Measurements from ENCODE around the gene MYBPHL. TPM values are rescaled to one million over a fixed set of nuclear protein-coding genes. Genes with fewer than 3 reads are reported as not detected.

MYBPHL gene
- total and polyA plus RNA-seq, 2 of the 13 experiments (the other 11 are each of a cell fraction or from before 2014, with no cell fraction given), result 3.7 to 3.8 TPM

DNA sequence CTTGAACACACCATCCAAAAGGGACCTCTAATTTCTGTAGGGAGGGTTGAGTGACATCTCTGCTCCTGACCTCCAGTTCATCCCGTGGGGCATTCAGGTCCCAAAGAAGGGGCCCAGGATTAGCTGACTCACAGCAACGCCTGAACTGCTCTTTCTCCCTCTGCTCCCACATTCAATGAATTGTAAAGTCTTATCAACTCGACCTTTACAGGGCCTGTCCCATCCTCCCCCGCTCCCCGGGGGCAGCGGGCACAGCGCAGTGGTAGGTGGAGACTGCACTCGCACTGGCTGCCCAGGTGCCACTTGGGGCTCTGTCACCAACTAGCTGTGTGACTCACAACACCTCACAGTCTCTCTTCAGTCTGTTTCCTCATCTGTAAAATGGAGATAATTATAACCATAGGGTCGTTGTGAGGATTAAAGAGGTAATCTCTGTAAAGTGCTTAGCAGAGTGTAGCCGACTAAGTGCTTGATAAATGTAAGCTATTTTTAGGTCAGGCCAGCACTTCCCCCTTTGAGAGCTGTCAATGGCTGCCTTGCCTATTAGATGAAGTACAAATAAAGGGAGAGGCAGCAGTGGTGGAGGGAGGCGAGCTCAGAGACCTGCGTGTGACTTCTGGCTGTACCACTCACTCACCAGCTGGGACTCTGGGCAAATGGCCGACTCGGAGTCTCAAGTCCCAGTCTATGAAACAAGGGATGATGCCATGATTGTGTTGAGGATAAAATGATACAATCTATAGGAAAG, 637 bp upstream of the MYBPHL start (continued):
- TF ChIP-seq, protein P1, sequence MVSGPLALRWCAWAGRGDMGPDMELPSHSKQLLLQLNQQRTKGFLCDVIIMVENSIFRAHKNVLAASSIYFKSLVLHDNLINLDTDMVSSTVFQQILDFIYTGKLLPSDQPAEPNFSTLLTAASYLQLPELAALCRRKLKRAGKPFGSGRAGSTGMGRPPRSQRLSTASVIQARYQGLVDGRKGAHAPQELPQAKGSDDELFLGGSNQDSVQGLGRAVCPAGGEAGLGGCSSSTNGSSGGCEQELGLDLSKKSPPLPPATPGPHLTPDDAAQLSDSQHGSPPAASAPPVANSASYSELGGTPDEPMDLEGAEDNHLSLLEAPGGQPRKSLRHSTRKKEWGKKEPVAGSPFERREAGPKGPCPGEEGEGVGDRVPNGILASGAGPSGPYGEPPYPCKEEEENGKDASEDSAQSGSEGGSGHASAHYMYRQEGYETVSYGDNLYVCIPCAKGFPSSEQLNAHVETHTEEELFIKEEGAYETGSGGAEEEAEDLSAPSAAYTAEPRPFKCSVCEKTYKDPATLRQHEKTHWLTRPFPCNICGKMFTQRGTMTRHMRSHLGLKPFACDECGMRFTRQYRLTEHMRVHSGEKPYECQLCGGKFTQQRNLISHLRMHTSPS (CRISPR knock-in tag; IDR thresholded peaks at IDR 0.05; ENCODE audit: low read depth), result peak; percentile 40; the same call in 1 of the 2 replicates
- TF ChIP-seq U2AF2 (IDR thresholded peaks at IDR 0.05; ENCODE audit: low read depth, low read length), result no peak
- no peak for TF ChIP-seq ZNF44 (CRISPR knock-in tag; IDR thresholded peaks at IDR 0.05)
- TF ChIP-seq, protein P2, sequence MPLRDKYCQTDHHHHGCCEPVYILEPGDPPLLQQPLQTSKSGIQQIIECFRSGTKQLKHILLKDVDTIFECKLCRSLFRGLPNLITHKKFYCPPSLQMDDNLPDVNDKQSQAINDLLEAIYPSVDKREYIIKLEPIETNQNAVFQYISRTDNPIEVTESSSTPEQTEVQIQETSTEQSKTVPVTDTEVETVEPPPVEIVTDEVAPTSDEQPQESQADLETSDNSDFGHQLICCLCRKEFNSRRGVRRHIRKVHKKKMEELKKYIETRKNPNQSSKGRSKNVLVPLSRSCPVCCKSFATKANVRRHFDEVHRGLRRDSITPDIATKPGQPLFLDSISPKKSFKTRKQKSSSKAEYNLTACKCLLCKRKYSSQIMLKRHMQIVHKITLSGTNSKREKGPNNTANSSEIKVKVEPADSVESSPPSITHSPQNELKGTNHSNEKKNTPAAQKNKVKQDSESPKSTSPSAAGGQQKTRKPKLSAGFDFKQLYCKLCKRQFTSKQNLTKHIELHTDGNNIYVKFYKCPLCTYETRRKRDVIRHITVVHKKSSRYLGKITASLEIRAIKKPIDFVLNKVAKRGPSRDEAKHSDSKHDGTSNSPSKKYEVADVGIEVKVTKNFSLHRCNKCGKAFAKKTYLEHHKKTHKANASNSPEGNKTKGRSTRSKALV (CRISPR knock-in tag; IDR thresholded peaks at IDR 0.05), result no peak
- TF ChIP-seq, protein P3, sequence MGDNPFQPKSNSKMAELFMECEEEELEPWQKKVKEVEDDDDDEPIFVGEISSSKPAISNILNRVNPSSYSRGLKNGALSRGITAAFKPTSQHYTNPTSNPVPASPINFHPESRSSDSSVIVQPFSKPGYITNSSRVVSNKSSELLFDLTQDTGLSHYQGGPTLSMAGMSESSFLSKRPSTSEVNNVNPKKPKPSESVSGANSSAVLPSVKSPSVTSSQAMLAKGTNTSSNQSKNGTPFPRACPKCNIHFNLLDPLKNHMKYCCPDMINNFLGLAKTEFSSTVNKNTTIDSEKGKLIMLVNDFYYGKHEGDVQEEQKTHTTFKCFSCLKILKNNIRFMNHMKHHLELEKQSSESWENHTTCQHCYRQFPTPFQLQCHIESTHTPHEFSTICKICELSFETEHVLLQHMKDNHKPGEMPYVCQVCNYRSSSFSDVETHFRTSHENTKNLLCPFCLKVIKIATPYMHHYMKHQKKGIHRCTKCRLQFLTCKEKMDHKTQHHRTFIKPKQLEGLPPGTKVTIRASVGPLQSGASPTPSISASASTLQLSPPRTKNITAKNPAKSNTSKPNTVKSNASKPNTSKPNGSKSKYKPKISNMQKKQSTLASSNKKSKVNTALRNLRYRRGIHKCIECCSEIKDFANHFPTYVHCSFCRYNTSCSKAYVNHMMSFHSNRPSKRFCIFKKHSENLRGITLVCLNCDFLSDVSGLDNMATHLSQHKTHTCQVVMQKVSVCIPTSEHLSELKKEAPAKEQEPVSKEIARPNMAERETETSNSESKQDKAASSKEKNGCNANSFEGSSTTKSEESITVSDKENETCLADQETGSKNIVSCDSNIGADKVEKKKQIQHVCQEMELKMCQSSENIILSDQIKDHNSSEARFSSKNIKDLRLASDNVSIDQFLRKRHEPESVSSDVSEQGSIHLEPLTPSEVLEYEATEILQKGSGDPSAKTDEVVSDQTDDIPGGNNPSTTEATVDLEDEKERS (CRISPR knock-in tag; IDR thresholded peaks at IDR 0.05), result 0 out of 2 replicates have a peak, but pooled peaks have one; percentile 7
- no peak for TF ChIP-seq ISX (CRISPR knock-in tag; conservative IDR thresholded peaks at IDR 0.05)
- TF ChIP-seq, protein P4, sequence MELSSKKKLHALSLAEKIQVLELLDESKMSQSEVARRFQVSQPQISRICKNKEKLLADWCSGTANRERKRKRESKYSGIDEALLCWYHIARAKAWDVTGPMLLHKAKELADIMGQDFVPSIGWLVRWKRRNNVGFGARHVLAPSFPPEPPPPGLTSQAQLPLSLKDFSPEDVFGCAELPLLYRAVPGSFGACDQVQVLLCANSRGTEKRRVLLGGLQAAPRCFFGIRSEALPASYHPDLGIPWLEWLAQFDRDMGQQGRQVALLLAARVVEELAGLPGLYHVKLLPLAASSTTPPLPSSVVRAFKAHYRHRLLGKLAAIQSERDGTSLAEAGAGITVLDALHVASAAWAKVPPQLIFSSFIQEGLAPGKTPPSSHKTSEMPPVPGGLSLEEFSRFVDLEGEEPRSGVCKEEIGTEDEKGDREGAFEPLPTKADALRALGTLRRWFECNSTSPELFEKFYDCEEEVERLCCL (CRISPR knock-in tag; IDR thresholded peaks at IDR 0.05; ENCODE audit: borderline replicate concordance), result no peak
- TF ChIP-seq ZNF567 (CRISPR knock-in tag; IDR thresholded peaks at IDR 0.05; ENCODE audit: borderline replicate concordance), result no peak
- no peak for TF ChIP-seq PHF8 (CRISPR knock-in tag; IDR thresholded peaks at IDR 0.05)
- TF ChIP-seq RCOR2 (CRISPR knock-in tag; IDR thresholded peaks at IDR 0.05), result no peak
- no peak for TF ChIP-seq JUNB (CRISPR knock-in tag; IDR thresholded peaks at IDR 0.05; ENCODE audit: borderline replicate concordance)
- no peak for TF ChIP-seq JUND (CRISPR knock-in tag; IDR thresholded peaks at IDR 0.05)
- TF ChIP-seq FIP1L1 (IDR thresholded peaks at IDR 0.05; ENCODE audit: borderline replicate concordance, insufficient read depth, low read depth, low read length), result no peak
- TF ChIP-seq, protein P5, sequence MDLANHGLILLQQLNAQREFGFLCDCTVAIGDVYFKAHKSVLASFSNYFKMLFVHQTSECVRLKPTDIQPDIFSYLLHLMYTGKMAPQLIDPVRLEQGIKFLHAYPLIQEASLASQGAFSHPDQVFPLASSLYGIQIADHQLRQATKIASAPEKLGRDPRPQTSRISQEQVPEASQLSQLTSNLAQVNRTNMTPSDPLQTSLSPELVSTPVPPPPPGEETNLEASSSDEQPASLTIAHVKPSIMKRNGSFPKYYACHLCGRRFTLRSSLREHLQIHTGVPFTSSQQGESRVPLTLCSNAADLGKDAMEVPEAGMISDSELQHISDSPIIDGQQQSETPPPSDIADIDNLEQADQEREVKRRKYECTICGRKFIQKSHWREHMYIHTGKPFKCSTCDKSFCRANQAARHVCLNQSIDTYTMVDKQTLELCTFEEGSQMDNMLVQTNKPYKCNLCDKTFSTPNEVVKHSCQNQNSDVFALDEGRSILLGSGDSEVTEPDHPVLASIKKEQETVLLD (CRISPR knock-in tag; IDR thresholded peaks at IDR 0.05; ENCODE audit: low read depth), result no peak
- TF ChIP-seq PLRG1 (conservative IDR thresholded peaks at IDR 0.05), result no peak
- no peak for TF ChIP-seq FOXC1 (CRISPR knock-in tag; IDR thresholded peaks at IDR 0.05; ENCODE audit: borderline replicate concordance)
- TF ChIP-seq POLR2G (IDR thresholded peaks at IDR 0.05; ENCODE audit: low read depth, low read length), result peak; percentile 37; the same call in 1 of the 2 replicates
- TF ChIP-seq NR1H2 (CRISPR knock-in tag; IDR thresholded peaks at IDR 0.05; ENCODE audit: borderline replicate concordance, low read depth), result no peak
- TF ChIP-seq ZNF792 (CRISPR knock-in tag; IDR thresholded peaks at IDR 0.05), result no peak
- TF ChIP-seq SMARCC2 (IDR thresholded peaks at IDR 0.05), result no peak
